Gastrocnemius medialis (tissue), 4 donors: ENCODE data around the gene AQP9. TPM values are rescaled to one million over a fixed set of nuclear protein-coding genes. Genes with fewer than 3 reads are reported as not detected.
"Not testable (repeated sequence)": the region's sequence is repeated elsewhere in the genome, so short reads cannot be mapped to it uniquely, and the experiment has no call there.

Experiments used
- ATAC-seq, 2 donors: fragments of 150-250 bp; one replicate each; pipeline ENCODE4 v1.9.1; 2016
- DNase-seq, 2 donors: peaks; one replicate each; pipeline ENCODE4 v3.0.0-alpha.2; 2019
- H3K27ac ChIP-seq, 4 donors: fragments of 200-600 bp; sonication (generic); 1 replicate in 1 of 4; 2 replicates in 3 of 4; pipeline ENCODE4 v1.5.1; 2016 to 2018; ENCODE audit warnings: mild to moderate bottlenecking in 2 of 4, moderate library complexity in 1 of 4
- H3K27me3 ChIP-seq, 3 donors: fragments of 200-600 bp; sonication (generic) in 2 of 3; 1 replicate in 1 of 3; 2 replicates in 2 of 3; pipeline versions ENCODE4 v1.5.1 to v1.6.0; 2016 to 2019; ENCODE audit warnings: mild to moderate bottlenecking in 1 of 3, moderate library complexity in 1 of 3
- H3K36me3 ChIP-seq, 2 donors: fragments of 200-600 bp; sonication (generic) in 1 of 2; one replicate each; pipeline ENCODE4 v1.5.1; 2017 to 2018
- H3K4me1 ChIP-seq, 2 donors: fragments of 200-600 bp; sonication (generic) in 1 of 2; one replicate each; pipeline ENCODE4 v1.5.1; 2016 to 2017; ENCODE audit warnings: mild to moderate bottlenecking in 2 of 2
- H3K4me3 ChIP-seq, 4 donors: fragments of 200-600 bp; sonication (generic) in 3 of 4; 1 replicate in 1 of 4; 2 replicates in 3 of 4; pipeline ENCODE4 v1.5.1; 2016 to 2019; ENCODE audit warnings: mild to moderate bottlenecking in 2 of 4
- H3K9me3 ChIP-seq, 3 donors: fragments of 200-600 bp; sonication (generic) in 2 of 3; 1 replicate in 1 of 3; 2 replicates in 2 of 3; pipeline ENCODE4 v1.5.1; 2016 to 2019
- CTCF ChIP-seq, 5 experiments: fragments of 450-650 bp in 3 of 5; fragments of 200-600 bp in 2 of 5; sonication (generic) in 2 of 5; IDR thresholded peaks in 4 of 5; conservative IDR thresholded peaks in 1 of 5; 1 replicate in 4 of 5; 2 replicates in 1 of 5; pipeline ENCODE4 v1.5.1; 2016 to 2019; ENCODE audit warnings: antibody characterized with exemption in 5 of 5, mild to moderate bottlenecking in 3 of 5, moderate library complexity in 3 of 5
- POLR2A ChIP-seq, 2 donors: fragments of 450-650 bp; IDR thresholded peaks; one replicate each; pipeline ENCODE4 v1.6.1; 2017; ENCODE audit warnings: antibody characterized with exemption in 2 of 2, mild to moderate bottlenecking in 2 of 2, moderate library complexity in 2 of 2
- in situ Hi-C, 4 donors: fragments of 200-750 bp; cut with MboI; loops; one replicate each; pipeline versions ENCODE4 v1.15.0 to v1.8.0; 2017; ENCODE audit warnings: low sequenced_read_pairs in 4 of 4
- intact Hi-C: fragments of 100-400 bp; cut with DNase I; formaldehyde crosslinking; loops from one replicate; pipeline ENCODE4 v1.15.1; 2023; ENCODE audit warnings: low total_unique reads
- total RNA-seq, 4 donors: library from RNA; depleted of rRNA; stranded (reverse); fragments of >200 nt; gene quantifications; one replicate each; pipeline versions ENCODE4 v1.1.0 to v1.2.3, GENCODE V29; 2016

AQP9 gene
- total RNA-seq, 4 donors from 2014 or later, result 0.52 to 1.2 (median 1.1) TPM; not detected in 1

- no peaks in the 10 kb centered on the region for H3K4me1 ChIP-seq
- TF ChIP-seq CTCF (IDR thresholded peaks at IDR 0.05 in 4 of 5, conservative IDR thresholded peaks at IDR 0.05 in 1 of 5), result no peak
- TF ChIP-seq POLR2A (IDR thresholded peaks at IDR 0.05), result no peak
- in situ Hi-C loops (loop anchor here in 2 of 4 donors (25.0 kb wide), 2 partner anchors 1287 to 1312 kb away; no protein-coding TSS in a partner anchor), intact Hi-C loops (no loop called here)
- H3K4me3 ChIP-seq, result no peak overlapping the region
- no peak for ATAC-seq
- no peak overlapping the region for H3K27ac ChIP-seq
- no peaks in the 10 kb centered on the region for H3K27me3 ChIP-seq
- DNase-seq, result no peak
- no peaks in the 10 kb centered on the region for H3K9me3 ChIP-seq
- H3K36me3 ChIP-seq, result no peaks in the 10 kb centered on the region
Measured at GRCh38 chr15:58200739-58201138, 62.6 kb downstream of the AQP9 start.

- Histone ChIP-seq H3K4me3 (no peak overlapping the region), H3K9me3 (no peaks in the 10 kb centered on the region), H3K4me1 (no peaks in the 10 kb centered on the region), H3K27me3 (no peaks in the 10 kb centered on the region), H3K36me3 (no peaks in the 10 kb centered on the region), H3K27ac (no peak overlapping the region)
- DNase-seq (no peak), ATAC-seq (no peak)
- TF ChIP-seq POLR2A (IDR thresholded peaks at IDR 0.05) (no peak), CTCF (IDR thresholded peaks at IDR 0.05 in 4 of 5, conservative IDR thresholded peaks at IDR 0.05 in 1 of 5) (no peak)
- intact Hi-C loops (no loop called here), in situ Hi-C loops (loop anchor here in 2 of 4 donors (25.0 kb wide), 2 partner anchors 1286 to 1311 kb away; no protein-coding TSS in a partner anchor)
Measured at GRCh38 chr15:58201516-58201915, 63.3 kb downstream of the AQP9 start.

- no peaks in the 10 kb centered on the region for H3K9me3 ChIP-seq
- in situ Hi-C loops (loop anchor here in 2 of 4 donors (25.0 kb wide), 2 partner anchors 1284 to 1309 kb away; no protein-coding TSS in a partner anchor), intact Hi-C loops (no loop called here)
- H3K4me3 ChIP-seq, result no peak overlapping the region
- H3K27me3 ChIP-seq, result no peaks in the 10 kb centered on the region
- H3K36me3 ChIP-seq, result no peaks in the 10 kb centered on the region
- no peak for DNase-seq
- no peaks in the 10 kb centered on the region for H3K4me1 ChIP-seq
- ATAC-seq, result no peak
- no peak overlapping the region for H3K27ac ChIP-seq
- TF ChIP-seq CTCF (IDR thresholded peaks at IDR 0.05 in 4 of 5, conservative IDR thresholded peaks at IDR 0.05 in 1 of 5), result no peak
- no peak for TF ChIP-seq POLR2A (IDR thresholded peaks at IDR 0.05)
Measured at GRCh38 chr15:58203537-58203936, 65.4 kb downstream of the AQP9 start.

- no peaks in the 10 kb centered on the region for H3K27me3 ChIP-seq
- no peak overlapping the region for H3K4me3 ChIP-seq
- no peak overlapping the region for H3K27ac ChIP-seq
- in situ Hi-C loops (loop anchor here in 2 of 4 donors (25.0 kb wide), 2 partner anchors 1281 to 1306 kb away; no protein-coding TSS in a partner anchor), intact Hi-C loops (no loop called here)
- ATAC-seq (no peak), DNase-seq (no peak)
- no peaks in the 10 kb centered on the region for H3K9me3 ChIP-seq
- no peaks in the 10 kb centered on the region for H3K4me1 ChIP-seq
- TF ChIP-seq POLR2A (IDR thresholded peaks at IDR 0.05) (no peak), CTCF (IDR thresholded peaks at IDR 0.05 in 4 of 5, conservative IDR thresholded peaks at IDR 0.05 in 1 of 5) (no peak)
- H3K36me3 ChIP-seq, result no peaks in the 10 kb centered on the region
Measured at GRCh38 chr15:58206151-58206550, 68.0 kb downstream of the AQP9 start.

GRCh38 chr15:58208217-58208616, 70.0 kb downstream of the AQP9 start:
- H3K27ac ChIP-seq, H3K4me3 ChIP-seq, ATAC-seq, intact Hi-C loops, H3K27me3 ChIP-seq, H3K4me1 ChIP-seq, H3K9me3 ChIP-seq, DNase-seq, H3K36me3 ChIP-seq: not testable (repeated sequence)
- in situ Hi-C loops, result loop anchor here in 2 of 4 donors (25.0 kb wide), 2 partner anchors 1279 to 1304 kb away; no protein-coding TSS in a partner anchor

GRCh38 chr15:58209007-58209481, 70.9 kb downstream of the AQP9 start:
- H3K4me3 ChIP-seq, H3K27ac ChIP-seq, intact Hi-C loops, H3K4me1 ChIP-seq, ATAC-seq, H3K27me3 ChIP-seq, H3K9me3 ChIP-seq, DNase-seq, H3K36me3 ChIP-seq: not testable (repeated sequence)
- in situ Hi-C loops, result loop anchor here in 2 of 4 donors (25.0 kb wide), 2 partner anchors 1278 to 1303 kb away; no protein-coding TSS in a partner anchor

GRCh38 chr15:58210031-58210430, 71.8 kb downstream of the AQP9 start:
- H3K36me3 ChIP-seq, DNase-seq, H3K27ac ChIP-seq, intact Hi-C loops, H3K27me3 ChIP-seq, H3K9me3 ChIP-seq, ATAC-seq, H3K4me3 ChIP-seq, H3K4me1 ChIP-seq: not testable (repeated sequence)
- in situ Hi-C loops, result loop anchor here in 2 of 4 donors (25.0 kb wide), 2 partner anchors 1277 to 1302 kb away; no protein-coding TSS in a partner anchor
